Stimulated activated CD8-positive, alpha-beta memory T cell treated with anti-CD3 and anti-CD28 coated beads, Interleukin-15, amount 100 ng/mL, for 4 hours (primary cell): ENCODE measurements around the gene LRRC8D.
"Not testable (repeated sequence)": the region's sequence is repeated elsewhere in the genome, so short reads cannot be mapped to it uniquely, and the experiment has no call there.

Experiments
- DNase-seq, 2 donors: peaks; one replicate each; pipeline ENCODE4 v3.0.0-alpha.2; 2020; ENCODE audit warnings: low read depth in 2 of 2

The LRRC8D gene

GRCh38 chr1:89912073-89912472 is 91.2 kb downstream of the LRRC8D start:
- DNase-seq = no peak

- DNase-seq = no peak
These were observed 92.7 kb downstream of the LRRC8D start for GRCh38 chr1:89913353-89914095.

- DNase-seq = no peak
These were observed 96.5 kb downstream of the LRRC8D start for GRCh38 chr1:89917353-89917752.

- DNase-seq = no peak
These were observed 97.4 kb downstream of the LRRC8D start for GRCh38 chr1:89918127-89918793.

DNA sequence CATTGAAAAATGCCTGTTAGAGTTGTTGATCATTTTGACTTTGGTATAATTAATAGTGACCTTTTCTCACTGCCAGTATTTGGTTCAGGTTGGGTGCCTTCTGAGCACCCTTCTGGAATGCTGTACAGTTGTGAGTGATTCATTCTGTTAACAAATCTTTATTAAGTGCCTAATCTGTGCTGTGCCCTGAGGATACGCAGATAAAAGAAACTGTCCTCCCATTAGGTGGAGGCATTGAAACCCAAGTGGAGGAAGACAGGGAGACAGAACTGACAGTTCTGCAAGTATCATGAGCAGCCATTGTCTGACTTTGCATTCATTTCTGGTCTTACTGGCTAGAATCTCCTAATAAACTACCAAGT is 97.9 kb downstream of the LRRC8D start:
- no peak for DNase-seq

GRCh38 chr1:89919174-89919573 is 98.3 kb downstream of the LRRC8D start:
- no peak for DNase-seq

DNA sequence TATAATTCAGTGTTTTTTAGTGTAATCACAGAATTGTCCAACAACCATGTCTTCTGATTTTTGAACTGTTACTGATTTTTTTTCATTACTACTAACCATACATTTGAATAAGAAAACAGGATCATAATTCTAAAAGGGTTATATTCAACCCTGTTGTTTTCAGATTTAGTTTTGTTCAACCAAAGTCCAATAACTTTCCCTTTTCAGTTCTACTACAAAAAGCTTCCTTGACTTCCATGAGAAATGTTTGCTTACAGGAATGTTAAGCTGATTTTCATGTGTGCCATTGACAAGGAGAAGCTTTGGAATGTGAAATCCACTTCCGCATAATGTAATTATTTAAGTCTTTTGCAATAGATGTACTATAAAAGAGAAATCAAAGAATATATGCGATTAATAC is 102.1 kb downstream of the LRRC8D start:
- no peak for DNase-seq

DNA sequence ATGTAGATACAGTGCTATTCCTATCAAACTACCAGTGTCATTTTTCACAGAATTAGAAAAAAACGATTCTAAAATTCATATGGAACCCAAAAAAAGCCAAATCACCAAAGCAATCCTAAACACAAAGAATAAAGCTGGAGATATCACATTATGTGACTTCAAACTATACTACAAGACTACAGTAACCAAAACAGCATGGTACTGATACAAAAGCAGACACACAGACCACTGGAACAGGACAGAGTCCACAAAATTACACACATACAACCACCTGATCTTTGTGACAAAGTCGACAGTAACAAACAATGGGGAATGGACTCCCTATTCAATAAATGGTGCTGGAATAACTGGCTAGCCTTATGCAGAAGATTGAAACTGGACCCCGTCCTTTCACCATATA is 102.7 kb downstream of the LRRC8D start:
- DNase-seq = no peak

DNA sequence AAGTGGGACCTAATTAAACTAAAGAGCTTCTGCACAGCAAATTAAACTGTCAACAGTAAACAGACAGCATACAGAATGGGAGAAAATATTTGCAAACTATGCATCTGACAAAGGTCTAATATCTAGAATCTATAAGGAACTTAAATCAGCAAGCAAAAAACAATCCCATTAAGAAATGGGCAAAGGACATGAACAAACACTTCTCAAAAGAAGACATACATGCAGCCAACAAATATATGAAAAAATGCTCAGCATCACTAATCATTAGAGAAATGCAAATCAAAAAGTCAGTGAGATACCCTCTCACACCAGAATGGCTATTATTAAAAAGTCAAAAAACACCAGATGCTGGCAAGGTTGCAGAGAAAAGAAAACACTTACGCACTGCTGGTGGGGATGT is 103.2 kb downstream of the LRRC8D start:
- DNase-seq = not testable (repeated sequence)

GRCh38 chr1:89927049-89927448 is 106.2 kb downstream of the LRRC8D start:
- no peak for DNase-seq

DNA sequence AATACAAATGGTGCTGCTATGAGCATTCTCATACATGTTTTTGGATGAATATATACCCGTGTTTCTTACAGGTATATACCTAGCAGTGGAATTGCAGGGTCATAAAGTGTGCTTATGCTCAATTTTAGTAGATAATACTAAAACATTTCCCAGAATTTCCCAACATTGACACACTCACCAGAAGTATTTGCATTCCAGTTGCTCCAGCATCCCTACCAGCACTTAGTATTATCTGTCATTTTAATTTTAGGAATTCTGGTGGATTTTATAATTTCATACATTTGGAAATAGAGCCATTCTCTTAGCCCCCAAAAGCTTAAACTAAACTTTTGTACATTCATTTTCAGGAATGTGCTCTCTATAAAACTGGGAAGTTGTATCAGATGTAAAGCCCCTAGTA is 106.6 kb downstream of the LRRC8D start:
- DNase-seq = no peak

DNA sequence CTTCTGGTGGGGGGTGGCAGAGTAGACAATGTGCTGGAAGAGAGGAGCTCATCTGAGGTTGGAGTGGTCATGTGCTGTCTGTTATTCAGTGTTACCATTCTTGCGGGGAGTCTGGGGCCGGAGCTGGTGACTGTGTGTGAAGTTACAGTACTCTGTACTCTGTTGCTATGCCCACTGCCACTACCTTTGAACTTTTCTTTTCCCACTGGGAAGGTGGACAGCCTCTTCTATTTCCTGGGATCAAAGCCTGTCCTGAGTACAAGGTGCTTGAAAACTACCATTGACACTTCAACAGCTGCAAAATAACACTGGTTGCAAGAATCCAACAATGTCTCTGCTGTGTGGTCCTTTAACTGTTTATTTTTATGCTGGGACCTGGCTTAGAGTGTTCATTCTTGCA is 107.7 kb downstream of the LRRC8D start:
- no peak for DNase-seq

DNA sequence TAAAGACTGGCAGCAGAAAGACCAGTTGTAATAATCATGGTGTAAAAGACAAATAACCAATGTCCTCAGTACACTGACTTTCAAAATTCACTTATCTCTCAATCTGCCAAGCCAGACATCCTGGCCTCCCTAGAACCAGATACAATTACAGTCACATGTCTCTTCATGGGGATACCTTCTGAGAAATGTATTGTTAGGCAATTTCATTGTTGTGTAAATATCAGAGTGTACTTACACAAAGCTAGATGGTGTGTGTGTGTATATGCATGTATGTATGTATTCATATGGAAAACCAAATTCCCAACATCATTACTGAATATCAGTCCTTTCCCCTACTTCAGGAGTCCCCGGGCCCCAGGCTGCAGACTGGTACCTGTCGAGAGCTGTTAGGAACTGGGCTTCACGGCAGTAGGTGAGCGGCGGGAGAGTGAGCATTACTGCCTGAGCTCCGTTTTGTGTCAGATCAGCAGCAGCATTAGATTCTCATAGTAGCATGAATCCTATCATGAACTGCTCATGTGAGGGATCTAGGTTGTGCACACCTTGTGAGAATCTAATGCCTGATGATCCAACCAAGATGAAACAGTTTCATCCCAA is 108.7 kb downstream of the LRRC8D start:
- no peak for DNase-seq

- DNase-seq = no peak
These were observed 109.7 kb downstream of the LRRC8D start for GRCh38 chr1:89930579-89930978.

DNA sequence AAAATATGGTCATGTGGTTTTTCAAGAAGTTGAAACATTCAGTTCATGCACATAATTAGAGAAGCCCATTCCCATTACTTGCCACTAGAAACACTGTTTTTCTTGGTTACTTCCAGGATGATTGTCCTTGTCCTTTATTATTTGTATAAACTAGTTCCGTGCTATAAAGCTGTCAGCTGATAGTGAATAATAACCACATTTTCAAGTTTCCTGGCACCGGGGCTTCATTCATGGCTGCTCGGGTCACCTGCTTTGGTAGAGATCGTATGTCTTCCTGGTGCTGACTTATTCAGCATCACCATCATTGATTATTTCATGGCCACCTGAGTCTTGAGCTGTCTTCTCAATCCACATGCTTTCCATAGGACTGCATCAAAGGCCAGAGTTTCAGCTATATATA is 111.1 kb downstream of the LRRC8D start:
- no peak for DNase-seq

- no peak for DNase-seq
These were observed 111.9 kb downstream of the LRRC8D start for GRCh38 chr1:89932598-89933364.

GRCh38 chr1:89934461-89934860 is 113.6 kb downstream of the LRRC8D start:
- no peak for DNase-seq

- no peak for DNase-seq
These were observed 114.4 kb downstream of the LRRC8D start for GRCh38 chr1:89935235-89935634.

DNA sequence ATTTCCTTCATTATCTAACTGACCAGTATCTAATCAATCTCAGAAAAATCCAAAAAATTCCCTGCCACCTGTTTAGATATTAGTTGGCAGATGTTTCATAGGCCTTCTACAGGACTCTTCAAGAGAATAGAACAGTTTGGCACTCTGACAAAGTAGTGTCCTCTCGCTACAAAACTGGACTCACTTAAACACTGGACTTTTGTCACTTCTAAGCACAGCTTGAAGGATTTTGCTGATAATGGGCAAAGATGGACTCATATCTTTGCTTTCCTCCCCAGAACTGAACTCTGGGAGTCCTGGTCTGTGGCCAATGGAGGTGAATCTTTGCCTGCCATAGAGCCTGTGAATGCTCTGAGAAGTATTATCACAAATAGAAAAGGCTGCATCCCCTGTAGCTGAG is 115.9 kb downstream of the LRRC8D start:
- no peak for DNase-seq

GRCh38 chr1:89938171-89939055 is 117.6 kb downstream of the LRRC8D start:
- no peak for DNase-seq

GRCh38 chr1:89939059-89939570 is 118.3 kb downstream of the LRRC8D start:
- no peak for DNase-seq
